GM18498 (cell line): Measurements from ENCODE around the gene PSMG4.

Experiments used
- ATAC-seq: cut with Tn5 transposase; IDR thresholded peaks from one replicate; pipeline ENCODE4 v1.9.1; 2021; ENCODE audit warnings: mild to moderate bottlenecking, moderate library complexity; ENCODE audit not compliant: unreplicated experiment

Gene PSMG4

GRCh38 chr6:3287976-3288707 is 29.4 kb downstream of the PSMG4 start:
- ATAC-seq, result no peak

- ATAC-seq, result no peak
Observed at GRCh38 chr6:3288711-3289663, 30.2 kb downstream of the PSMG4 start.

- no peak for ATAC-seq
Observed at GRCh38 chr6:3289664-3290055, 30.9 kb downstream of the PSMG4 start.

- no peak for ATAC-seq
Observed at GRCh38 chr6:3290149-3290930, 31.6 kb downstream of the PSMG4 start.

GRCh38 chr6:3290931-3291211 is 32.1 kb downstream of the PSMG4 start:
- no peak for ATAC-seq

- no peak for ATAC-seq
Observed at GRCh38 chr6:3291346-3291745, 32.6 kb downstream of the PSMG4 start.

GRCh38 chr6:3291987-3292386 is 33.2 kb downstream of the PSMG4 start:
- ATAC-seq, result no peak

- ATAC-seq, result no peak
Observed at GRCh38 chr6:3292431-3293197, 33.9 kb downstream of the PSMG4 start.

GRCh38 chr6:3293271-3294155 is 34.8 kb downstream of the PSMG4 start:
- ATAC-seq, result no peak

GRCh38 chr6:3294396-3294795 is 35.6 kb downstream of the PSMG4 start:
- ATAC-seq, result no peak

GRCh38 chr6:3294921-3295871 is 36.4 kb downstream of the PSMG4 start:
- ATAC-seq, result no peak

- ATAC-seq, result no peak
Observed at GRCh38 chr6:3296078-3296477, 37.3 kb downstream of the PSMG4 start.

- no peak for ATAC-seq
Observed at GRCh38 chr6:3296537-3296936, 37.8 kb downstream of the PSMG4 start.

- no peak for ATAC-seq
Observed at GRCh38 chr6:3297006-3297405, 38.3 kb downstream of the PSMG4 start.

GRCh38 chr6:3297909-3298308 is 39.2 kb downstream of the PSMG4 start:
- ATAC-seq, result no peak

- no peak for ATAC-seq
Observed at GRCh38 chr6:3299221-3299620, 40.5 kb downstream of the PSMG4 start.

- ATAC-seq, result no peak
Observed at GRCh38 chr6:3301506-3301905, 42.8 kb downstream of the PSMG4 start.

- ATAC-seq, result no peak
Observed at GRCh38 chr6:3303795-3304411, 45.2 kb downstream of the PSMG4 start.
